Mesendoderm (in vitro differentiated cells): Measurements from ENCODE around the gene EFEMP1.

Source experiments
- DNase-seq: peaks from one replicate; pipeline ENCODE4 v3.0.0; 2013
- H2AK5ac ChIP-seq: 2 replicates; pipeline ENCODE4 v1.6.1; 2013; ENCODE audit warnings: low read length, inconsistent platforms
- H2BK120ac ChIP-seq: 2 replicates; pipeline ENCODE4 v1.6.1; 2013; ENCODE audit warnings: low read depth, mild to moderate bottlenecking, low read length, moderate library complexity, mixed read lengths
- H2BK15ac ChIP-seq: replicated peaks from 2 replicates; pipeline ENCODE4 v1.6.1; 2013; ENCODE audit warnings: low read depth, mild to moderate bottlenecking, moderate library complexity
- H2BK5ac ChIP-seq: 2 replicates; pipeline ENCODE4 v1.6.1; 2013; ENCODE audit warnings: low read length, inconsistent platforms
- H3K18ac ChIP-seq: 2 replicates; pipeline ENCODE4 v1.6.1; 2013; ENCODE audit warnings: mild to moderate bottlenecking, low read length, mixed read lengths
- H3K23ac ChIP-seq: one replicate; pipeline ENCODE4 v1.6.1; 2013; ENCODE audit warnings: low read length
- H3K27ac ChIP-seq: 2 replicates; pipeline ENCODE4 v1.5.1; 2013; ENCODE audit warnings: low read depth, mild to moderate bottlenecking, inconsistent platforms, low read length, moderate library complexity
- H3K27me3 ChIP-seq: 2 replicates; pipeline ENCODE4 v1.6.1; 2013; ENCODE audit warnings: low read length, control low read depth, mild to moderate bottlenecking, inconsistent platforms; ENCODE audit not compliant: insufficient read depth, poor library complexity
- H3K36me3 ChIP-seq: 2 replicates; pipeline ENCODE4 v1.6.1; 2013; ENCODE audit warnings: low read length, inconsistent platforms; ENCODE audit not compliant: control insufficient read depth, insufficient read depth
- H3K4ac ChIP-seq: one replicate; pipeline ENCODE4 v1.6.1; 2013; ENCODE audit warnings: low read depth, mild to moderate bottlenecking, low read length, moderate library complexity
- H3K4me1 ChIP-seq: 2 replicates; pipeline ENCODE4 v1.6.1; 2013; ENCODE audit warnings: low read depth, low read length, inconsistent platforms; ENCODE audit not compliant: control insufficient read depth
- H3K4me2 ChIP-seq: 2 replicates; pipeline ENCODE4 v1.6.1; 2013; ENCODE audit warnings: low read length
- H3K4me3 ChIP-seq: 2 replicates; pipeline ENCODE4 v1.5.1; 2013; ENCODE audit warnings: mild to moderate bottlenecking, low read length
- H3K56ac ChIP-seq: one replicate; pipeline ENCODE4 v1.6.1; 2013; ENCODE audit warnings: low read length
- H3K79me1 ChIP-seq: 2 replicates; pipeline ENCODE4 v1.6.1; 2013; ENCODE audit warnings: low read length, inconsistent platforms
- H3K79me2 ChIP-seq: 2 replicates; pipeline ENCODE4 v1.6.1; 2013; ENCODE audit warnings: mild to moderate bottlenecking, low read length; ENCODE audit not compliant: control insufficient read depth, insufficient read depth
- H3K9ac ChIP-seq: 2 replicates; pipeline ENCODE4 v1.6.1; 2013; ENCODE audit warnings: low read length, inconsistent platforms
- H4K5ac ChIP-seq: one replicate; pipeline ENCODE4 v1.6.1; 2013; ENCODE audit warnings: low read length
- H4K8ac ChIP-seq: one replicate; pipeline ENCODE4 v1.6.1; 2013; ENCODE audit warnings: low read depth, mild to moderate bottlenecking, control low read depth, low read length, moderate library complexity
- WGBS: extraction: QIAGEN DNeasy Blood & Tissue Kit; methylation state at CpG from one replicate; pipeline ENCODE4 v1.1.7; 2013; ENCODE audit warnings: low lambda C conversion rate, missing lambda C conversion rate; ENCODE audit not compliant: insufficient coverage; ENCODE audit errors: extremely low coverage; 5-methylcytosine and 5-hydroxymethylcytosine counted together

EFEMP1 gene

GRCh38 chr2:55861733-55862132, 61.8 kb downstream of the EFEMP1 start:
- Histone ChIP-seq H3K4me3 (no peak overlapping the region), H2BK120ac (no peak overlapping the region), H3K27me3 (no peaks in the 10 kb centered on the region), H3K79me2 (no peaks in the 10 kb centered on the region), H2BK5ac (no peak overlapping the region), H2AK5ac (no peak overlapping the region), H3K18ac (no peak overlapping the region), H3K4ac (no peak overlapping the region), H3K36me3 (no peaks in the 10 kb centered on the region), H4K8ac (no peak overlapping the region), H3K79me1 (no peaks in the 10 kb centered on the region), H3K4me2 (no peak overlapping the region), H2BK15ac (no peak overlapping the region), H3K4me1 (no peaks in the 10 kb centered on the region), H3K9ac (no peak overlapping the region), H4K5ac (no peak overlapping the region), H3K23ac (no peak overlapping the region), H3K27ac (no peak overlapping the region), H3K56ac (no peak overlapping the region)
- no peak for DNase-seq
- no CpG with 5 or more reads among the region's 6 CpGs for WGBS

DNA sequence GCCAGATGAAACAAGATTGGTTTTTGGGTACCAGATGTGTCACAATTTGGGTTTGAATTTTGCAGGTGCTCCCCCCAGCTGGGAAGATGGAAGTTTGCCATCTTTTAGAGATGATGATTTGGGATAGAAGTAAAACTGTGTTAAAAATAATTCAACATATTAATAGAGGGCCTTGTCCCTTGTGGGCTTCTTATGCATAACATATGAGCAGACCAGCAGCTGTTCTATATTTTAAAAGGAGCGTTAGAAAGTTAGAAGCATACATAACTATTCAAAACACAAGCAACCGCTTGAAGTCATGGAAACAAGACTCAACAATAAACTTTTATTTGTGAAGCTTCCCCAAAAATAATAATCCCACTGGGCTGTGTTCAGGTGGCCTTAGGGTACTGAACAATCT, 62.8 kb downstream of the EFEMP1 start:
- Histone ChIP-seq H4K5ac (no peak overlapping the region), H3K9ac (no peak overlapping the region), H3K4ac (no peak overlapping the region), H3K56ac (no peak overlapping the region), H2AK5ac (no peak overlapping the region), H4K8ac (no peak overlapping the region), H3K23ac (no peak overlapping the region), H2BK15ac (no peak overlapping the region), H3K79me1 (no peaks in the 10 kb centered on the region), H2BK120ac (no peak overlapping the region), H3K27me3 (no peaks in the 10 kb centered on the region), H3K27ac (no peak overlapping the region), H2BK5ac (no peak overlapping the region), H3K18ac (no peak overlapping the region), H3K4me2 (no peak overlapping the region), H3K4me3 (no peak overlapping the region), H3K79me2 (no peaks in the 10 kb centered on the region), H3K4me1 (no peaks in the 10 kb centered on the region), H3K36me3 (no peaks in the 10 kb centered on the region)
- no CpG with 5 or more reads among the region's 2 CpGs for WGBS
- DNase-seq: no peak

GRCh38 chr2:55859875-55860274, 63.7 kb downstream of the EFEMP1 start:
- H3K56ac ChIP-seq: no peak overlapping the region
- H3K18ac ChIP-seq: no peak overlapping the region
- H3K23ac ChIP-seq: no peak overlapping the region
- no CpG with 5 or more reads among the region's 3 CpGs for WGBS
- H4K8ac ChIP-seq: no peak overlapping the region
- no peaks in the 10 kb centered on the region for H3K27me3 ChIP-seq
- H4K5ac ChIP-seq: no peak overlapping the region
- no peaks in the 10 kb centered on the region for H3K4me1 ChIP-seq
- no peak overlapping the region for H3K4me3 ChIP-seq
- no peak for DNase-seq
- H3K4ac ChIP-seq: no peak overlapping the region
- H3K4me2 ChIP-seq: no peak overlapping the region
- no peak overlapping the region for H2BK5ac ChIP-seq
- H3K9ac ChIP-seq: no peak overlapping the region
- no peak overlapping the region for H2BK15ac ChIP-seq
- no peaks in the 10 kb centered on the region for H3K36me3 ChIP-seq
- H3K27ac ChIP-seq: no peak overlapping the region
- no peak overlapping the region for H2AK5ac ChIP-seq
- H3K79me2 ChIP-seq: no peaks in the 10 kb centered on the region
- no peaks in the 10 kb centered on the region for H3K79me1 ChIP-seq
- no peak overlapping the region for H2BK120ac ChIP-seq

GRCh38 chr2:55857766-55858165, 65.8 kb downstream of the EFEMP1 start:
- no peak overlapping the region for H3K27ac ChIP-seq
- H3K79me1 ChIP-seq: no peaks in the 10 kb centered on the region
- H4K5ac ChIP-seq: no peak overlapping the region
- H3K23ac ChIP-seq: no peak overlapping the region
- H2BK5ac ChIP-seq: no peak overlapping the region
- no peak overlapping the region for H3K9ac ChIP-seq
- no peaks in the 10 kb centered on the region for H3K36me3 ChIP-seq
- H3K18ac ChIP-seq: no peak overlapping the region
- no peak overlapping the region for H2BK120ac ChIP-seq
- H3K79me2 ChIP-seq: no peaks in the 10 kb centered on the region
- no peaks in the 10 kb centered on the region for H3K27me3 ChIP-seq
- no peak overlapping the region for H2BK15ac ChIP-seq
- no peak overlapping the region for H3K4ac ChIP-seq
- H3K4me1 ChIP-seq: no peaks in the 10 kb centered on the region
- H3K4me2 ChIP-seq: no peak overlapping the region
- H3K56ac ChIP-seq: no peak overlapping the region
- no CpG with 5 or more reads among the region's 2 CpGs for WGBS
- no peak overlapping the region for H4K8ac ChIP-seq
- no peak overlapping the region for H3K4me3 ChIP-seq
- DNase-seq: no peak
- H2AK5ac ChIP-seq: no peak overlapping the region

- no peak overlapping the region for H2AK5ac ChIP-seq
Observed at GRCh38 chr2:55856936-55857335, 66.6 kb downstream of the EFEMP1 start.

DNA sequence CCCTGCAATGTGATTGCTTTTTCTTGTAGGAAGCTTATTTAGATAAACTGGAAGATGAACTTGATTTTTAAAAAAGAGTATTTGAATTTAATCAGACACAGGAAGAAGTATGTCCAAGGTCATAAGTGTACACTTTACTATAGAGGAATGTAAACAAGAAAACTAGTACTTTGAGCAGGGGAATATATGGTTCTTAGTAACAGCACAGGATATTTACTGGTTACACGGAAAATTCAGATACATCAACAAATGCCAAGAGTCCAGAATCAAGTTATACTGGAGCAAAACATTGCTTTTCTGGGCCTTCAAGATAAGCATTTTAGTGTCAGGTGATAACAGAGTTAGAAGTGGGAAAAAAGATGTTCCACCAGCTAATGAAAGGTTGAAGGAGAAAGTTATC, 75.5 kb downstream of the EFEMP1 start:
- H2BK5ac ChIP-seq: no peak overlapping the region
- H2BK120ac ChIP-seq: no peak overlapping the region
- no peaks in the 10 kb centered on the region for H3K4me1 ChIP-seq
- no peak overlapping the region for H3K18ac ChIP-seq
- H2AK5ac ChIP-seq: no peak overlapping the region
- no peak overlapping the region for H3K4ac ChIP-seq
- no CpG with 5 or more reads among the region's 1 CpG for WGBS
- DNase-seq: no peak
- no peak overlapping the region for H3K27ac ChIP-seq
- H4K5ac ChIP-seq: no peak overlapping the region
- no peak overlapping the region for H3K23ac ChIP-seq
- no peaks in the 10 kb centered on the region for H3K79me2 ChIP-seq
- no peak overlapping the region for H2BK15ac ChIP-seq
- no peak overlapping the region for H3K56ac ChIP-seq
- no peak overlapping the region for H3K9ac ChIP-seq
- no peaks in the 10 kb centered on the region for H3K27me3 ChIP-seq
- H3K4me2 ChIP-seq: no peak overlapping the region
- no peak overlapping the region for H4K8ac ChIP-seq
- no peaks in the 10 kb centered on the region for H3K36me3 ChIP-seq
- H3K4me3 ChIP-seq: no peak overlapping the region
- no peaks in the 10 kb centered on the region for H3K79me1 ChIP-seq

More at GRCh38 chr2:55856936-55857335, 66.6 kb downstream of the EFEMP1 start:
- Histone ChIP-seq H3K27me3 (no peaks in the 10 kb centered on the region), H3K23ac (no peak overlapping the region), H3K56ac (no peak overlapping the region), H3K27ac (no peak overlapping the region), H3K9ac (no peak overlapping the region), H3K36me3 (no peaks in the 10 kb centered on the region), H3K4ac (no peak overlapping the region), H2BK120ac (no peak overlapping the region), H2BK5ac (no peak overlapping the region), H3K18ac (no peak overlapping the region), H3K4me1 (no peaks in the 10 kb centered on the region), H3K79me1 (no peaks in the 10 kb centered on the region), H2BK15ac (no peak overlapping the region), H4K8ac (no peak overlapping the region), H3K79me2 (no peaks in the 10 kb centered on the region), H3K4me3 (no peak overlapping the region), H4K5ac (no peak overlapping the region), H3K4me2 (no peak overlapping the region)
- DNase-seq: no peak
- no CpG with 5 or more reads among the region's 3 CpGs for WGBS
